GM12874 (cell line): ENCODE results near the gene RFX1.

Experiments used
- CTCF ChIP-seq: IDR thresholded peaks from 2 replicates; pipeline ENCODE4 v1.5.1; 2011; ENCODE audit warnings: low read depth, mild to moderate bottlenecking, control low read depth, low read length, moderate library complexity; ENCODE audit not compliant: insufficient read depth

Gene RFX1

GRCh38 chr19:13986348-13986904 is 19.7 kb downstream of the RFX1 start:
- no peak for TF ChIP-seq CTCF

DNA sequence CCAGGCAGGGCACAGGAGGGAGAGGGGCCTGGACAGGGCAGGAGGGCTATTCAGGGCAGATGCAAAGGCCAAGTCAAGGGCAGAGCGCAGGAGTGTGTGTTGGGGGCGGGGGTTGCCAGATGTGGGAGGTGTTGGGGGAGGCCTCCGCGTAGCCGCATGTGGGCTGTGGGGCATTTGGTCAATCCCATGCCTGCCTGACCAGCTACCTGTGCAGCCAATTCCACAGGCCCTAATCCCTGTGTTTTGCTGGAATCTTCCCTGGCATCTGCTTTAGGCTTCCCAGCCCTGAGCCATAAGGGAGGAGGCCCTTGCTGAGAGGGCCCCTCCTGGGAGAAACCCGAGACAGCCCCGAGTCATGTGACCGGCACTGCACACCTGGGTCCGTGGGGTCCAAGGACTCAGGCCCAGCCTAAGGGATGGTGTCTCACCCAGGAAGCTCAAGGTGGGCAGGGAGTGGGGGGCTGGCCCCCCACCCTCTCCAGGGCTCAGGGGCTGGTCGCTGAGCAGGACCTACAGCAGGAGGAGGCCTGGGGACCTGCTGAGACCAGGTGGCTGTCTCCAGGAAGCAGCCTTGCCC is 20.3 kb downstream of the RFX1 start:
- no peak for TF ChIP-seq CTCF

GRCh38 chr19:13984875-13985741 is 21.0 kb downstream of the RFX1 start:
- TF ChIP-seq CTCF = no peak

- TF ChIP-seq CTCF = no peak
Measured at GRCh38 chr19:13984186-13984585, 21.9 kb downstream of the RFX1 start.

DNA sequence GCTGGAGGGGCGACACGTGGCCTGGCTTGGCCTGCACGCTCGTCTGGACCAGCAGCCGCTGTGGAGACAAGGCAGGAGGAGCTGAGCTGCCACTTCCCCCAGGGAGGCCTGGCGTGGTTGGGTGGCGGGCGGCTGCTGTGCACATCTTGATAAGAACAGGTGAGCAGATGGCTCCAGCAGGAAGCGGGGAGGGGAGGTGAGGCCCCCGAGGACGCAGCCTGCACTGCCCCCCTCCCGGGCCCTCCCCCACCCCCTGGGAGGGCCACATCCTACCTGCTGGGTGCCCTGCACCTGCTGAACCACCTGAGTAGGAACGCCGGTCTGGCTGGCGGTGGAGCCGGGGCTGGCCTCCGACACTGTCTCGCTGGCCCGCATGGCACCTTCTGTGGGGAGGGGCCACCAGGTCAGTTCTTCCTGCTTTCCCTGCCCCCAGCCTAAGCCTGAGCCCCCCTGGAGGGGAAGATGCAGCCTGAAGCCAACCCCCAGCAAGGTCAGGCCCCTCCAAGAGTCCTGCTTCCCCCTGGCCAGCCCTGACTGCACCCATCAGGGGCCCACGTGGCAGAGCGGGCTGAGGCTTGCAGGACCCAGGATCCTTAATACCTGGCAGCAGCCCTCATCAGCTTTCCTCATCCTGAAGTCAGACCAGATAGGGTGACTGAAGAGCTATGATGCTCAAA is 22.8 kb downstream of the RFX1 start:
- TF ChIP-seq CTCF = no peak

DNA sequence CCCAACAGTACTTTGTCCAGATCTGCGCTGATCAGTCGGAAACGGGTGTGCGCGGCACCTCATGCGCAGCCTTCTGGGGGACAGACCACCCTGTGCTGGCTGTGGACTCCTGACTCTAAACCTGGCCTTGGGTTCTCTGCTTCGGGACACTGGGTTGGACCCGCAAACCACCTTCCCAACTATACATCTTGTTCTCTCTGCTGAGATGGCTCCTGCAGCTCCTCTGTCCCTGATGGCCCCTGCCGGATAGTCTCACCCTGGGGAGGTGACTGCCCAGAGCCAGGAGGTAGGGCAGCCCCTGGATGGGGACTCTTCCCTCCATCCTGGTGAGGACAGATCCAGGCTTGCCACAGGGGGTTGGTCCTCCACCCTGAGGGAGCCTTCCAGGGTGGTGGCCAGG is 23.3 kb downstream of the RFX1 start:
- no peak for TF ChIP-seq CTCF

DNA sequence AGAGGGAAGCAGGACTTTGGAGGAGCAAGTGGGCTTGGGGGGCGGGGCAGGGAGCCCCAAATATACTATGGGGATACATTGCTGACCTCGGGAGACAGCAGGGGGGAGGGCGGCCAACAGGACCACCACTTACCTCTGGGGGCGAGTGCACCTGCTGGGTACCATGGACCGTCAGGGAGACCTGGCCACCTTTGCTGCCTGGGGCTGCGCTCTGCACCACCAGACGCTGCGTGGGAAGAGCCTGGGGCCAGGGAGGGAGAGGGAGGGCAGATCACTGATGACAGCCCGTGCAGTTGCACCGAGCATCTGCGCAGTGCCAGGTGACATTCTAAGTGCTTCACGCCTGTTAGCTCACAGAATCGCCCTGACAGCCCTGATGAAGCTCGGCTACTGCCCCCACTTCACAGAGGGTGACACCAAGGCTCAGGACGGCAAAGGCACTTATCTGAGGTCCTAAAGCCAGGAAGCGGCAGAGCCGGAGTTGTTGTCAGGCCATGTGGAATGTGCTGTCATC is 24.1 kb downstream of the RFX1 start:
- no peak for TF ChIP-seq CTCF
